ENCODE results near the gene ASIC1. TPM values are rescaled to one million over a fixed set of nuclear protein-coding genes. Genes with fewer than 3 reads are reported as not detected.

Gene ASIC1
- total RNA-seq, 1 donor from 2014 or later, result 8.1 TPM

DNA sequence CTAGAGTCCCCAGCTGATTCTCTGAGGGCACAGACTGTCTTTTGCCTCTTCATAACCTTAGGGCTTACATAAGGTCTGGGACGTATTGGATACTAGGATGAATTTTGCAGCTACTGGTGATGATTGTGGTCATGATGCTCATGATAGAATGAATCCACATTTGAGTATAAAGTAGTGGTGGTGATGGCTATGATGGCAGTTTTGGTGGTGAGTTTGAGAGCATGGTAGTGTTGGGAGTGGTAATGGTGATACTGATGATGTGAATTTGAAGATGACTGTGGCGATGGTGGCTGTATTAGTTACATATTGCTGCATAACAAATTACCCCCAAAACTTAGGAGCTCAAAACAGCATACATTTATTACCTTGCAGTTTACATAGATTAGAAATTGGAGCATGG, 14.1 kb upstream of the ASIC1 start:
- Histone ChIP-seq H3K9me3 (ENCODE audit: insufficient read depth, low read depth, low read length) (no peaks in the 10 kb centered on the region), H3K27me3 (ENCODE audit: insufficient read depth, low read length) (peaks cover 6% of the 10 kb centered on the region), H4K20me1 (ENCODE audit: insufficient read depth, low read length) (no peaks in the 10 kb centered on the region), H2AFZ (ENCODE audit: low read depth, low read length) (no peak overlapping the region), H3K4me1 (ENCODE audit: insufficient read depth, low read length) (peaks cover 6% of the 10 kb centered on the region), H3K4me2 (ENCODE audit: low read length) (no peak overlapping the region), H3K36me3 (ENCODE audit: insufficient read depth, low read length) (no peaks in the 10 kb centered on the region), H3K4me3 (ENCODE audit: insufficient read depth, low read depth, low read length) (no peak overlapping the region), H3K79me2 (ENCODE audit: insufficient read depth, low read length) (no peaks in the 10 kb centered on the region), H3K27ac (ENCODE audit: low read depth, low read length) (no peak overlapping the region), H3K9ac (ENCODE audit: low read length) (no peak overlapping the region)
- DNase-seq (ENCODE audit: low read depth), result no peak
- no peak overlapping the region for H3K27ac Mint-ChIP-seq (ENCODE audit: unreplicated experiment)
- H3K4me3 Mint-ChIP-seq (ENCODE audit: unreplicated experiment), result no peak overlapping the region
- H3K36me3 Mint-ChIP-seq (ENCODE audit: low read depth, unreplicated experiment), result no peaks in the 10 kb centered on the region
- TF ChIP-seq, protein P1, sequence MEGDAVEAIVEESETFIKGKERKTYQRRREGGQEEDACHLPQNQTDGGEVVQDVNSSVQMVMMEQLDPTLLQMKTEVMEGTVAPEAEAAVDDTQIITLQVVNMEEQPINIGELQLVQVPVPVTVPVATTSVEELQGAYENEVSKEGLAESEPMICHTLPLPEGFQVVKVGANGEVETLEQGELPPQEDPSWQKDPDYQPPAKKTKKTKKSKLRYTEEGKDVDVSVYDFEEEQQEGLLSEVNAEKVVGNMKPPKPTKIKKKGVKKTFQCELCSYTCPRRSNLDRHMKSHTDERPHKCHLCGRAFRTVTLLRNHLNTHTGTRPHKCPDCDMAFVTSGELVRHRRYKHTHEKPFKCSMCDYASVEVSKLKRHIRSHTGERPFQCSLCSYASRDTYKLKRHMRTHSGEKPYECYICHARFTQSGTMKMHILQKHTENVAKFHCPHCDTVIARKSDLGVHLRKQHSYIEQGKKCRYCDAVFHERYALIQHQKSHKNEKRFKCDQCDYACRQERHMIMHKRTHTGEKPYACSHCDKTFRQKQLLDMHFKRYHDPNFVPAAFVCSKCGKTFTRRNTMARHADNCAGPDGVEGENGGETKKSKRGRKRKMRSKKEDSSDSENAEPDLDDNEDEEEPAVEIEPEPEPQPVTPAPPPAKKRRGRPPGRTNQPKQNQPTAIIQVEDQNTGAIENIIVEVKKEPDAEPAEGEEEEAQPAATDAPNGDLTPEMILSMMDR (IDR thresholded peaks at IDR 0.05; ENCODE audit: insufficient read depth, low read depth, low read length), result no peak
- no peak for TF ChIP-seq EZH2 (IDR thresholded peaks at IDR 0.05; ENCODE audit: insufficient read depth, low read length)
- H3K27me3 Mint-ChIP-seq (ENCODE audit: low read depth, unreplicated experiment), result peaks cover 21% of the 10 kb centered on the region
- peaks cover 6% of the 10 kb centered on the region for H3K4me1 Mint-ChIP-seq (ENCODE audit: low read depth, unreplicated experiment)
- no peak for FAIRE-seq
- peaks cover 2% of the 10 kb centered on the region for H3K9me3 Mint-ChIP-seq (ENCODE audit: unreplicated experiment)

DNA sequence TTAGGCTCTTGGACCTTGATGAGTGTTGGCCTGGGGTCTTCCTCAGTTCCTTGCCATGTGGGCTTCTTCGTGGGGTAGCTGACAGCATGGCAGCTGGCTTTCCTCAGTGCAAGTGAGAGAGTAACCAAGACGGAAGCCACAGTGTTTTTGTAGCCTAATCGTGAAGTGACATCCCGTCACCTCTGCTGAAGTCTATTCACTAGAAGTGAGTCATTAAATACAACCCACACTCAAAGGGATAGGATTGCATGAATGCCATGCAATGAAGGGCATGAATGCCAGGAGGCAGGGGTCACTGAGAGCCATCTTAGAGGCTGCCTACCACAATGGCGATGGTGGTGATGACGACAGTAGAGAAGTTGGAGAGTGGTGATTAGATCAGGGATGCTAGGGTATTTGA, 13.5 kb upstream of the ASIC1 start:
- H3K27me3 Mint-ChIP-seq (ENCODE audit: low read depth, unreplicated experiment), result peaks cover 20% of the 10 kb centered on the region
- H3K36me3 Mint-ChIP-seq (ENCODE audit: low read depth, unreplicated experiment), result no peaks in the 10 kb centered on the region
- H3K4me3 ChIP-seq (ENCODE audit: insufficient read depth, low read depth, low read length), result no peak overlapping the region
- no peak overlapping the region for H3K27ac Mint-ChIP-seq (ENCODE audit: unreplicated experiment)
- H3K4me1 ChIP-seq (ENCODE audit: insufficient read depth, low read length), result peaks cover 6% of the 10 kb centered on the region
- no peaks in the 10 kb centered on the region for H3K9me3 ChIP-seq (ENCODE audit: insufficient read depth, low read depth, low read length)
- H3K4me2 ChIP-seq (ENCODE audit: low read length), result no peak overlapping the region
- no peak for FAIRE-seq
- no peaks in the 10 kb centered on the region for H3K36me3 ChIP-seq (ENCODE audit: insufficient read depth, low read length)
- H3K4me1 Mint-ChIP-seq (ENCODE audit: low read depth, unreplicated experiment), result peaks cover 6% of the 10 kb centered on the region
- no peak overlapping the region for H3K4me3 Mint-ChIP-seq (ENCODE audit: unreplicated experiment)
- H3K9me3 Mint-ChIP-seq (ENCODE audit: unreplicated experiment), result peaks cover 2% of the 10 kb centered on the region
- no peak overlapping the region for H2AFZ ChIP-seq (ENCODE audit: low read depth, low read length)
- peaks cover 6% of the 10 kb centered on the region for H3K27me3 ChIP-seq (ENCODE audit: insufficient read depth, low read length)
- H3K79me2 ChIP-seq (ENCODE audit: insufficient read depth, low read length), result no peaks in the 10 kb centered on the region
- H4K20me1 ChIP-seq (ENCODE audit: insufficient read depth, low read length), result no peaks in the 10 kb centered on the region
- no peak for DNase-seq (ENCODE audit: low read depth)
- no peak overlapping the region for H3K27ac ChIP-seq (ENCODE audit: low read depth, low read length)
- TF ChIP-seq, protein P1 (IDR thresholded peaks at IDR 0.05; ENCODE audit: insufficient read depth, low read depth, low read length), result no peak
- TF ChIP-seq EZH2 (IDR thresholded peaks at IDR 0.05; ENCODE audit: insufficient read depth, low read length), result no peak
- no peak overlapping the region for H3K9ac ChIP-seq (ENCODE audit: low read length)

DNA sequence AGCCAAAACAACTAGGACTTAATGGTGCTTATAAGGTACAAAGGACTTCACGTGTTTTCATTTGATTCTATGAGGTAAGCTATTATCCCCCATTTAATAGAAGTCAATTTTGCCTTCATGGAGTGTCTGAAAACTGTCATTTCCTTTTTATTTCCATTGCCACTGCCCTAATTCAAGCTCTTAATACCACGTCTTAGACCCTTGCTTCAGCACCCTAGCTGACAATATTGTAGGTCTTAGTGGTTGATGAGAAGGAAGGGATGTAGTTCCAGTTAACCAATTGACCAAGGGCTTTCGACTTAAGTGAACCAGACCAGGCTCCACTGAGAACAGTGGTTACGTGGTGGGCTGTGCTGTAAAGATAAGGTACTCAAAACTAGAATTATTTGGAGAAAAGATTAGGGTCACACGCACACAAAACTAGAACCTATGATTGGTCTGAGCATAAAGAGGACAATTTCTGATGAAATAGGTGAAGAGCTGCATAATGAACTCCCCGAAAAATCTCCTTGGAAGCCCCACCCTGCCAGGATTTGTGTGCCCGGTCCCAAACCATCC, 9.6 kb upstream of the ASIC1 start:
- Histone ChIP-seq H3K4me2 (ENCODE audit: low read length) (no peak overlapping the region), H3K36me3 (ENCODE audit: insufficient read depth, low read length) (no peaks in the 10 kb centered on the region), H3K27me3 (ENCODE audit: insufficient read depth, low read length) (peaks cover 26% of the 10 kb centered on the region), H3K4me3 (ENCODE audit: insufficient read depth, low read depth, low read length) (no peak overlapping the region), H3K27ac (ENCODE audit: low read depth, low read length) (no peak overlapping the region), H3K4me1 (ENCODE audit: insufficient read depth, low read length) (peaks cover 3% of the 10 kb centered on the region), H3K9me3 (ENCODE audit: insufficient read depth, low read depth, low read length) (no peaks in the 10 kb centered on the region), H3K79me2 (ENCODE audit: insufficient read depth, low read length) (no peaks in the 10 kb centered on the region), H2AFZ (ENCODE audit: low read depth, low read length) (no peak overlapping the region), H4K20me1 (ENCODE audit: insufficient read depth, low read length) (no peaks in the 10 kb centered on the region), H3K9ac (ENCODE audit: low read length) (no peak overlapping the region)
- H3K4me1 Mint-ChIP-seq (ENCODE audit: low read depth, unreplicated experiment), result peaks cover 2% of the 10 kb centered on the region
- no peak overlapping the region for H3K27ac Mint-ChIP-seq (ENCODE audit: unreplicated experiment)
- DNase-seq (ENCODE audit: low read depth), result no peak
- H3K36me3 Mint-ChIP-seq (ENCODE audit: low read depth, unreplicated experiment), result no peaks in the 10 kb centered on the region
- H3K4me3 Mint-ChIP-seq (ENCODE audit: unreplicated experiment), result no peak overlapping the region
- FAIRE-seq, result no peak
- H3K9me3 Mint-ChIP-seq (ENCODE audit: unreplicated experiment), result peaks cover 2% of the 10 kb centered on the region
- TF ChIP-seq, protein P1 (IDR thresholded peaks at IDR 0.05; ENCODE audit: insufficient read depth, low read depth, low read length), result no peak
- no peak for TF ChIP-seq EZH2 (IDR thresholded peaks at IDR 0.05; ENCODE audit: insufficient read depth, low read length)
- H3K27me3 Mint-ChIP-seq (ENCODE audit: low read depth, unreplicated experiment), result peaks cover 38% of the 10 kb centered on the region
